ENCODE results near the gene BST1.

DNA sequence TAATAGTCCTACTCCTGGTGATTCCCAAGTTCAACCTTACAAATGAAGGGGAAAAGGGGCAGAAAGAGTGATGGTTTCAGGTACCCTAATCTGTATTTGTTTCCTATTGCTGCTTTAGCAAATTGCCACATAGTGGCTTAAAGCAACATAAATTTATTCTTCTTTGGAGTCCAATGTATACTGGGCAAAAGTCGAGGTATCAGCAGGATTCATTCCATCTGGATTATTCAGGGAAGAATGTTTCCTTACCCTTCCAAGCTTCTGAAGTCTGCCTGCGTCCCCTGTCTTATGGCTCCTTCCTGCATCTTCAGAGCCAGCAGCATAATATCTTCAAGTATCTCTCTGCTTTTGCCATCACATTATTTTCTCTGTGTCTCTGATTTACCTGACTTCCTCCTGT is 10.3 kb upstream of the BST1 start:
- TF ChIP-seq, protein P1, sequence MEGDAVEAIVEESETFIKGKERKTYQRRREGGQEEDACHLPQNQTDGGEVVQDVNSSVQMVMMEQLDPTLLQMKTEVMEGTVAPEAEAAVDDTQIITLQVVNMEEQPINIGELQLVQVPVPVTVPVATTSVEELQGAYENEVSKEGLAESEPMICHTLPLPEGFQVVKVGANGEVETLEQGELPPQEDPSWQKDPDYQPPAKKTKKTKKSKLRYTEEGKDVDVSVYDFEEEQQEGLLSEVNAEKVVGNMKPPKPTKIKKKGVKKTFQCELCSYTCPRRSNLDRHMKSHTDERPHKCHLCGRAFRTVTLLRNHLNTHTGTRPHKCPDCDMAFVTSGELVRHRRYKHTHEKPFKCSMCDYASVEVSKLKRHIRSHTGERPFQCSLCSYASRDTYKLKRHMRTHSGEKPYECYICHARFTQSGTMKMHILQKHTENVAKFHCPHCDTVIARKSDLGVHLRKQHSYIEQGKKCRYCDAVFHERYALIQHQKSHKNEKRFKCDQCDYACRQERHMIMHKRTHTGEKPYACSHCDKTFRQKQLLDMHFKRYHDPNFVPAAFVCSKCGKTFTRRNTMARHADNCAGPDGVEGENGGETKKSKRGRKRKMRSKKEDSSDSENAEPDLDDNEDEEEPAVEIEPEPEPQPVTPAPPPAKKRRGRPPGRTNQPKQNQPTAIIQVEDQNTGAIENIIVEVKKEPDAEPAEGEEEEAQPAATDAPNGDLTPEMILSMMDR (IDR thresholded peaks at IDR 0.05 in 4 of 5, conservative IDR thresholded peaks at IDR 0.05 in 1 of 5) = no peak
- TF ChIP-seq POLR2A (IDR thresholded peaks at IDR 0.05) = no peak
